ENCODE measurements around the gene PCBD2.

DNA sequence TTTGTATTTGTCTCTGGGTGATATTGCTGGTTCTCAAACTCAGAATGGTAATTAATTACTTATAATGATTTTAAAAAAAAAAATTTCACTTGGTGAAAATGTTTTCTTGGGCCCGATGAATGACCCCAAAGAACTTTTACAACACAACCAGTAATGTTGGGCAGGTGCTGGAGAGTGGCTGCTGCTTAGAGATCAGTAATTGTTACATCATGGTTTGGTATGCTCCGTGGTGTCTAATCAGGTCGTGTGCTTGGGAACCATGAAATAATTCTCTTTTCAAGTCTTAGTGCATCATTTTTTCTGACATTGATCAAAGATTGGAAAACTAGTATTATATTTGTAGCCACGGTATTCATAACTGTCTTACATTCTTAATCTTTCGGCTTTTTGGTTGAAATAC, 29.3 kb downstream of the PCBD2 start:
- TF ChIP-seq, protein P1, sequence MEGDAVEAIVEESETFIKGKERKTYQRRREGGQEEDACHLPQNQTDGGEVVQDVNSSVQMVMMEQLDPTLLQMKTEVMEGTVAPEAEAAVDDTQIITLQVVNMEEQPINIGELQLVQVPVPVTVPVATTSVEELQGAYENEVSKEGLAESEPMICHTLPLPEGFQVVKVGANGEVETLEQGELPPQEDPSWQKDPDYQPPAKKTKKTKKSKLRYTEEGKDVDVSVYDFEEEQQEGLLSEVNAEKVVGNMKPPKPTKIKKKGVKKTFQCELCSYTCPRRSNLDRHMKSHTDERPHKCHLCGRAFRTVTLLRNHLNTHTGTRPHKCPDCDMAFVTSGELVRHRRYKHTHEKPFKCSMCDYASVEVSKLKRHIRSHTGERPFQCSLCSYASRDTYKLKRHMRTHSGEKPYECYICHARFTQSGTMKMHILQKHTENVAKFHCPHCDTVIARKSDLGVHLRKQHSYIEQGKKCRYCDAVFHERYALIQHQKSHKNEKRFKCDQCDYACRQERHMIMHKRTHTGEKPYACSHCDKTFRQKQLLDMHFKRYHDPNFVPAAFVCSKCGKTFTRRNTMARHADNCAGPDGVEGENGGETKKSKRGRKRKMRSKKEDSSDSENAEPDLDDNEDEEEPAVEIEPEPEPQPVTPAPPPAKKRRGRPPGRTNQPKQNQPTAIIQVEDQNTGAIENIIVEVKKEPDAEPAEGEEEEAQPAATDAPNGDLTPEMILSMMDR (IDR thresholded peaks at IDR 0.05; ENCODE audit: low read length), result no peak
- no peak for TF ChIP-seq EZH2 (IDR thresholded peaks at IDR 0.05; ENCODE audit: borderline replicate concordance, low read length)
